Right lung (tissue), 5 donors: ENCODE results near the gene ABHD11. TPM values are rescaled to one million over a fixed set of nuclear protein-coding genes. Genes with fewer than 3 reads are reported as not detected.
"Not testable (repeated sequence)": the region's sequence is repeated elsewhere in the genome, so short reads cannot be mapped to it uniquely, and the experiment has no call there.

ENCODE experiments used
- DNase-seq, 2 donors: peaks; one replicate each; pipeline ENCODE4 v3.0.0-alpha.2; 2013
- polyA plus RNA-seq, 5 donors: library from polyadenylated mRNA; unstranded; fragments of 120-200 nt; gene quantifications; one replicate each; pipeline versions ENCODE4 v1.2.1 to v1.2.3, GENCODE V29; 2013; ENCODE audit warnings: inconsistent platforms in 1 of 5, low replicate concordance in 1 of 5; ENCODE audit not compliant: insufficient read length in 5 of 5, insufficient read depth in 1 of 5

The ABHD11 gene
- polyA plus RNA-seq, 5 donors = 12.5 to 18.2 (median 13.5) TPM

GRCh38 chr7:73749931-73750776 lies 11.6 kb upstream of the ABHD11 start:
- DNase-seq = no peak

DNA sequence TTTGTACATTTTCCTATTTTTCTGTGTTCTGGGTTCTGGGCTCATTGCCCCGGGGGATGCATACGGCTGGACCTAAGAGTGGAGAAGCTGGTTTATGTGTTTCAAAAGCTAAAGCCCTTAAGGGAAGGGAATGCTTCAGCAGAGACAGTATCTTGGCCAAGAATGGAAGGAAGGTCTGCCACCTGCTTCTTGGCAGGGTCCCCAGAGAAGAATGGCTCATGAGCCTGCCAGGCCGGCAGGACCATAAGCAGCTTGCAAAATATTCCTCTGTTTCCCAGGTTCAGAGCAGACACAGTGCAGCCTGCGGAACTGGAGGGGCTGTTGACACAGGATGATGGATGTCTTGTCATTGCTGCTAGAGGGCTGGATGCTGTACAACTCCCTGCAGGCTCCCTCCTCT lies 7.8 kb upstream of the ABHD11 start:
- DNase-seq = no peak

GRCh38 chr7:73742753-73743641 lies 4.4 kb upstream of the ABHD11 start:
- DNase-seq = peak; percentile 79 to 80

GRCh38 chr7:73742338-73742752 lies 3.7 kb upstream of the ABHD11 start:
- DNase-seq = peak; percentile 66 to 68

- DNase-seq = no peak
These were observed 3.0 kb upstream of the ABHD11 start for GRCh38 chr7:73741600-73741999.

GRCh38 chr7:73740771-73741170 lies 2.2 kb upstream of the ABHD11 start:
- DNase-seq = no peak

GRCh38 chr7:73740212-73740611 lies 1.6 kb upstream of the ABHD11 start:
- no peak for DNase-seq

DNA sequence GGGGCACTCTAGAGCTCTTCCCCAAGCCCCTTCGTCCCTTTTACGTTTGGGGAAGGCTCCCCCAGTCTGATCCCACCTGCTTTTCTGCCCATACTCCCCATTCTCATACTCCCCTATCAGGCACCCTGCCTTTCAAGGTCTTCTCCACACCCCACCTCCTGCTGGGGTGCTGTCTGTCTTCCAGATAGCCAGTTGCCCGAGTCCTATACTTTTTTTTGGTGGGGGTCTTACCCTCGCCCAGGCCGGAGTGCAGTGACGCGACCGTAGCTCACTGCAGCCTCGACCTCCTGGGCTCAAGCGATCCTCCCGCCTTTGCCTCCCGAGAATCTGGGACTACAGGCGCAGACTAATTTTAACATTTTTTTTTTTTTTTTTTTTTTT lies 775 bp upstream of the ABHD11 start:
- no peak for DNase-seq

DNA sequence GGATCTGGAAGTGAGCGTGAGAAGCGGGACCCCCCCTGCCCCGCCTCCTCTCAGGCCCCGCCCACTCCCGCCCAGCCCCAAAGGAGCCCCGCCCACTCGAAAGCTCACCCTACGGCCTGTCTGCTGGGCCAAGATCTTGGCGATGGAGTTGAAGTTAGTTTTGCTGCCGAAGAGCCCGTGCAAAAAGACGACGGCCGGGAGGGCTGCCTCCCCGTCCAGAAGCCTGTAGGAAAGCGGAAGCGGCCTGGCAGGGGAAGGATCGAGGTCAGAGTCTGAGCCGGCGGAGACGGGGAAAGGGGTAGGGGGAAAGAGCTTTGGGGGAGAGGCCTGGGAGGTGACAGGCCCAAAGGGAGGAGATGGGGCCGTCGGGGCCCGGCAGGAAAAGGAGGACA lies 386 bp downstream of the ABHD11 start:
- DNase-seq = no peak

DNA sequence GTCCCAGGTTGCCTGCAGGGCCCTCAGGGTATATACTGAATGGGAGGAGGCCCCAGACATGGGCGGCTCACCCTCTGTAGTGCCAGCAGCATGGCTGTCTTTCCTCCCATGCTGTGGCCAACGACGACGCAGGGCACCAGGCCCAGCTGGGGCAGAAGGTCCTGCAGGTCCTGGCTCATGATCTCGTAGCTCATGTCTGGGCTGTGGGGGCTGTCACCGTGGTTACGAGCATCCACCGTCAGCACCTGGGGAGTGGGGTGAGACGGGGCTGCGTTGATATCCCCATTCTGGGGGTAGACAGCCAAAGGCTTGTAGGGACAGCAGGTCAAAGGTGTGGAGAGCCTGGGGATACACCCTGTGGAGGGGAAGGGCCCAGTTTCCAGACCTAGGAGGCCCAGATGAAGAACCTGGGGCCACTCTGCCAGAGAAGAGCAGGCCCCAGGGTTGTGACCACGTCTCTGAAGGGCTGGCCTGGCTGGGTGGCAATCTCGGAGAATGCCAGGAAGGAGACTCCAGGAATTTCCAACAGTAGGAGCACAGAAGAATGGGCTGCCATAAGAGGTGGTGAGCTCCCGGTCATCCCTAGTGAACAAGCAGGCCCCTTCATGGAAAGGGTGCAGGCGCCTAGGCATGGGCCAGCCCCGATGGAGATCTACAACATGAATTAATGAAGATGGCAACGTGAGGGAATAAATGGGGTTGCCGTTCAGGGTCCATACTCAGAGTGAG lies 947 bp downstream of the ABHD11 start:
- DNase-seq = no peak

DNA sequence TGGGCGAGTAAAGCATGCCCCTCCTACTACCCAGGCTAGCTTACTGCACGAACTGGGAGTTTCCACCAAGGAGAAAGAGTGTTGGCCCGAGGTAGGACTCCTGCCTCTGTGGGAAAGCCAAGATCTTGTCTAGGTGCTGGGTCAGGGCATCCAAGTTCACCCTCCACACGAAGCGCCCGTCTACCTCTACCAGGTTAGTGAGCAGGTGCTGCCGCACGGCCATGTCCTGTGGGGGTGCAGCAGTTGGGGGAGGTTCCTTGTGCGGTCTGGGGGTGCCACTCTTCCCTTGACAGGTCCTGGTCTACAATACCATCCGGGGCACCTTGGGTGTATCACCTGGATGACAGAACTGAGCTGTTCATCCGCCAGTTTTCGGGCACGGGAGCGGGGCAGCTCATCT lies 1.7 kb downstream of the ABHD11 start:
- DNase-seq = no peak

DNA sequence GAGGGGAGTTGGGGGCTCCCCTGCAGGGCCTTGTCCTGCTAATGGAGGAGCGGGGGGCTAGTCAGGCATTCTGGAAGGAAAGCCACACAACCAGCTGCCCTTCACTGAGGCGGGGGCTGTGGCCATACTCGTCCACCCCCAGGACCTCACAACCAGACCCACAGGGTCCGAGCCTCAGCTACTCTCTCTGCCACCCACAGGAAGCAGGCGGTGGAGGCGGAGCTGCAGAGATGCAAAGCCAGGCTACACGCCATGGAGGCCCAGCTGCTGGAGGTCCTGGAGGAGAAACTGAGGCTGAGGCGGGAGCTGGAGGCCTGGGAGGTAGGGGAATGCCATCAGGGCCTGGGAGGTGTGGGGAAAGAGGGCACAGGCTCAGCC lies 3.1 kb downstream of the ABHD11 start:
- DNase-seq = no peak

DNA sequence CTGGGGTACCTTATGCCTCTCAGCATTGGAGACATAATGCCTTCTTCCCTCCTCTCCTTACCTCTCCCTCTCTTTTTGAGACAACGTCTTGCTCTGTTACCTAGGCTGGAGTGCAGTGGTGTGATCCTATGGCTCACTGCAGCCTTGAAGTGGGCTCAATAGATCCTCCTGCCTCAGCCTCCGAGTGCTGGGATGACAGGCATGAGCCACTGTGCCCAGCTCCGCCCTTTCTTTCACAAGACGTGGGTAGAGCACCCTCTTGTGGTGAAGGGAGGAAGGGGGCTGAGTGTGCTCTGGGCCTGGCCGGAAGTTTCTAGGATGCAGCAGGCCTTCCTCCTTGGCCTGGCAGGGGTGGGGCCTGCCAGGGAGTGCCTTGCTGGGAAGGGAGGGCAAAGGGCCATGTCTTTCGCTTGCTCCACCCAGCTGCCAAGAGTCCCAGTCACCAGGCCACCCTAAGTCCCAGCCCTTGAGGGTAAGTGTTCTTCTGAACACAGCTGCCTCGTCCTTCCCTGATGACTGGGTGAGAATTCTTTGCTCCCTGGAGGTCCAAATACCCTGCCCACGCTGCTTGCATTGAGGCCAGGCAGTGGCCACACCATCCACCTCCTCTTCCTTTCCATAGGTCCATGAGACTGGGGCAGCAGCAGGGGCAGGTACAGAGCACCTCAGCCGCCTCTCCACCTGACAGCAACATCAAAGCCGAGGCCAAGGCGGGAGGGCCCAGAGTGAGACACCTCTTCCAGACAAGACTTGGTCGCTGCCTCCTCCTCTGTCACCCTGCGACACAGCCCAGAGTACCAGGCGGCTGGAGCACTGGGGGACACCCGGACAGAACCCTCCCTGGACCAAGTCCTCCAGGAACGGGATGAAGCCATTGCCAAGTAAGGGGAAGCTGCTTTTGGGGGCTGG lies 3.7 kb downstream of the ABHD11 start:
- DNase-seq = peak in 1 of 2 donors; percentile 60

- no peak for DNase-seq
These were observed 6.2 kb downstream of the ABHD11 start for GRCh38 chr7:73732397-73732796.

DNA sequence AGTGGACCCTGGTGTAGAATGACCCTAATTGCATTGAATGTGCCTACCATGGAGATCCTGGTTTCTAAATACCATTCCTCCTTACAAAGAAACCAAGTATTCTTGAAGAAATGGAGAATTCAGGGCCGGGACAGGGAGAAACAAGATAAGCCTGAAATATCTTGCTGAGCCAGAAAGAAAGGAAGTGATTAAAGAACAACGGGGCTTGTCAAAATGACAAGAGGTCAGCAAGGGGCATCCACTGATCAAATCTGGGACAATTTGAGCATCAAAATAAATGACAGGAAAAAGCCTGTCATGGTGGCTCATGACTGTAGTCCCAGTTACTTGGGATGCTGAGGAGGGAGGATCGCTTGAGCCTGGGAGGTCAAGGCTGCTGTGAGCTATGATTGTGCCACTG lies 8.1 kb downstream of the ABHD11 start:
- DNase-seq = no peak

GRCh38 chr7:73728551-73728950 lies 10.1 kb downstream of the ABHD11 start:
- no peak for DNase-seq

DNA sequence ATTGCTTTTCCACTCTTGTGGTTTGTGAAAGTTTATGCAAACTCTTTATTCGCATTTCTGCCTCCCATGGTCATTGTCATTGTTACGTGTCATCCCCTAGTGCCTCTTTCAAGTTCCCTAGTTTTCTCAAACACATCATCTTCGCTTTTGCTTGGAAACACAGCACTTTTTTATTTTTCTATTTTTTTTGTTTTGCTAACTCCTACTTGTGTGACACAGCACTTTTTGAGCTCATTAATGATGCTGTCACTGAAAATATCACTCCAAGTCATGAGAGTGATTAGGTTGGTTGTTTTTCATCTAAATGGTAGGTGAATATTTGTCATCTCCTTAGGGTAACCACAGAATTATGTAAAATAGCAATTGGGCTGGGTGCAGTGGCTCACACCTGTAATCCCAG lies 10.7 kb downstream of the ABHD11 start:
- no peak for DNase-seq

- DNase-seq = no peak
These were observed 12.5 kb downstream of the ABHD11 start for GRCh38 chr7:73726083-73726466.

DNA sequence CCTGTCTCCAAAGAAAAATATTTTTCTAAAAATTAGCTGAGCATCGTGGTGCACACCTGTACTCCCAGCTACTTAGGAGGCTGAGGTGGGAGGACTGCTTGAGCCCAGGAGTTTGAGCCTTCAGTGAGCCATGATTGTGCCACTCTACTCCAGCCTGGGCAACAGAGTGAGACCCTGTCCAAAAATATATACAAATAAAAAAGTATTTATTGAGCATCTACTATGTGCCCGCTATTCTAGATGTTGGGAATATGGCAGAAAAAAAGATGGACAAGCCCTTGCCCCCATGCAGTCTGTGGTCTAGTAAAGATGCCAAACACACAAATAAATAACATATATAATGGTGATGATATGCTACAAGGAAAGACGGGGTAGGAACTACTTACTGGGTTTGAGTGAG lies 14.8 kb downstream of the ABHD11 start:
- DNase-seq = no peak

GRCh38 chr7:73722785-73723184 lies 15.8 kb downstream of the ABHD11 start:
- no peak for DNase-seq

DNA sequence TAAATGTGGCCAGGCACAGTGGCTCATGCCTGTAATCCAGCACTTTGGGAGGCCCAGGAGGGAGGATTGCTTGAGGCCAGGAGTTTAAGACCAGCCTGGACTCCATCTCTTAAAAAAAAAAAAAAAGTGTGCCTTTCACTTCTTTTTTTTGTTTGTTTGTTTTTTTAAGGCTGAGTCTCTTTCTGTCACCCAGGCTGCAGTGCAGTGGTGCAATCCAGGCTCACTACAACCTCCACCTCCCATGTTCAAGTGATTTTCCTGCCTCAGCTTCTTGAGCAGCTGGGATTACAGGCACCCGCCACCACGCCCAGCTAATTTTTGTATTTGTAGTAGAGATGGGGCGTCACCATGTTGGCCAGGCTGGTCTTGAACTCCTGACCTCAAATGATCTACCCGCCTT lies 16.4 kb downstream of the ABHD11 start:
- DNase-seq = not testable (repeated sequence)
